BLaER1 treated with 17β-estradiol and CSF1 and Interleukin-3, amounts not matched to agents 10 nM and 100 nM (cell line): ENCODE results near the gene GRIK1.

Experiments
- H3K27ac ChIP-seq, 11 experiments: shearing (Covaris generic); formaldehyde crosslinking; 2 replicates each; pipeline ENCODE4 v1.8.1; 2022
- H3K27me3 ChIP-seq, 11 experiments: shearing (Covaris generic); formaldehyde crosslinking; 2 replicates each; pipeline ENCODE4 v1.8.1; 2022
- H3K36me3 ChIP-seq, 11 experiments: shearing (Covaris generic); formaldehyde crosslinking; 2 replicates each; pipeline ENCODE4 v1.8.1; 2022
- H3K4me1 ChIP-seq, 10 experiments: shearing (Covaris generic); formaldehyde crosslinking; 2 replicates each; pipeline ENCODE4 v1.8.1; 2022
- H3K4me2 ChIP-seq, 11 experiments: shearing (Covaris generic); formaldehyde crosslinking; 2 replicates each; pipeline ENCODE4 v1.8.1; 2022
- H3K4me3 ChIP-seq, 10 experiments: shearing (Covaris generic); formaldehyde crosslinking; 2 replicates each; pipeline ENCODE4 v1.8.1; 2022
- H3K9ac ChIP-seq, 11 experiments: shearing (Covaris generic); formaldehyde crosslinking; 2 replicates each; pipeline ENCODE4 v1.8.1; 2022
- H3K9me3 ChIP-seq, 11 experiments: shearing (Covaris generic); formaldehyde crosslinking; replicated peaks in 1 of 11; 2 replicates each; pipeline ENCODE4 v1.8.1; 2022
- H4K20me1 ChIP-seq, 11 experiments: shearing (Covaris generic); formaldehyde crosslinking; 2 replicates each; pipeline ENCODE4 v1.8.1; 2022
- Cebpa-rat ChIP-seq, 11 experiments: shearing (Covaris generic); IDR thresholded peaks; 2 replicates each; pipeline ENCODE4 v1.8.1; 2022

Gene GRIK1

DNA sequence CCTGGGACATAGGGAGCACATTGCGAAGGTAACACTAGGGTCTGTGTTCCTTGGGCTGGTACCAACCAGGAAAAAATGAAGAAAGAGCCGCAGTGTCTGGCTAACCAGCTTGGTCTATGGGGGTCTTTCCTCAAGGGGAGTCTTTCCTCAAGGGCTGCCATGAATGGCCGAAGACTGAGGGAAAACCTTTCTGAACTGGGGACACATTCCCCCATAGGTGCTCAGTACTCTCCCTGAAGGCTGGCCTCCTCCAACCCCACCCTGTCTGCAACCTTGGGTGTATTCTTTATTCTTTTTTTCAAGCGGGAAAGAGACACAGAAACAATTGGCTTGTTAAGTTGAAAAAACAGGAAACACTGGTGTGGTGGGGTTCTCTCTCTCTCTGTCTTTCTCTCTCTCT, 440.6 kb downstream of the GRIK1 start:
- Histone ChIP-seq H3K4me1 (no peaks in the 10 kb centered on the region), H3K36me3 (peaks cover 0 to 94% (median 8%) of the 10 kb centered on the region in 11 experiments; a peak in 9 of 22 replicates), H3K27ac (no peak overlapping the region), H4K20me1 (no peaks in the 10 kb centered on the region), H3K4me2 (no peak overlapping the region), H3K4me3 (no peak overlapping the region), H3K27me3 (no peaks in the 10 kb centered on the region), H3K9me3 (peaks cover 15 to 31% (median 19%) of the 10 kb centered on the region in 11 experiments; a peak in 20 of 22 replicates), H3K9ac (no peak overlapping the region)
- TF ChIP-seq Cebpa-rat (IDR thresholded peaks at IDR 0.05): no peak

DNA sequence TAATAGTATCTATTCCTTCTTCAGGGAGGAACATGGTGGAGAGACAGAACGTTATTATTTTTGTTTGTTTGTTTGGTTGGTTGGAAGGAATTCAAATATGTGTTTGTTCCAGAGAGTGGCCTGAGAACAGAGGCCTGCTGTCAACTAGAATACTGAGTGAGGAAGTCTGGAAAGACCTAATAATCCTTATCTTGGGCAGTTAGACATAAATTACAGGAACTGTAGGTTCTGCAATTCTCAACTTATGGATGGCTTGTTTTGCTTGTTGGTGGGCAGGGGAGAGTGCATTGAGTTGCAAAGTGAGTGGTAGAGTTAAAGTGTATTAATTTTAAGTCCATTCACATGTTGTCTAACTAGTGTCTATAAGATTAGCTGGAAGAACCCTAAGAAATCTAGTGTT, 443.5 kb downstream of the GRIK1 start:
- TF ChIP-seq Cebpa-rat (IDR thresholded peaks at IDR 0.05): no peak
- Histone ChIP-seq H3K36me3 (peaks cover 0 to 71% (median 7%) of the 10 kb centered on the region in 11 experiments; a peak in 9 of 22 replicates), H3K4me3 (no peak overlapping the region), H3K9ac (no peak overlapping the region), H3K9me3 (peaks cover 15 to 31% (median 19%) of the 10 kb centered on the region in 11 experiments; a peak in 20 of 22 replicates), H3K4me2 (no peak overlapping the region), H4K20me1 (no peaks in the 10 kb centered on the region), H3K27ac (no peak overlapping the region), H3K4me1 (peaks cover 0 to 5% (median 0%) of the 10 kb centered on the region in 10 experiments; a peak in 1 of 20 replicates), H3K27me3 (no peaks in the 10 kb centered on the region)

DNA sequence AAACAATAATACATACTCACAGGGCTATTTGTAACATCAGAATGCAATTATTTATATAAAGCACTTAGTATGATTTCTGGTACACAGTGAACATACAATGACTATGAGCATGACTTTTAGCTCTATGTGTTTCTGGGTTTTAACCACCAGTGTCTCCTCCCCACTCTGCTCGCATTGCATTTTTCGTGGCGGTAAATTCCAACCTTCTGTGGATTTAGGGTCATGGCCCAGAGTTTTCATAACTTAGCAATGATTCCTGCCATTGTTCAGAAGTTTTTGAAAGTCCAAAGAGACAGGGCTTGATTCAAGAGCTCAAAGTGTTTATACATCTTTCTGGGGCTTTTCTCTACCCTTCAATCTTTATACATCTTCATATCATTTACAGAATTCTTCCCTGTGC, 449.8 kb downstream of the GRIK1 start:
- Histone ChIP-seq H3K4me2 (no peak overlapping the region), H3K27ac (no peak overlapping the region), H3K4me3 (no peak overlapping the region), H3K4me1 (peaks cover 0 to 5% (median 0%) of the 10 kb centered on the region in 10 experiments; a peak in 1 of 20 replicates), H4K20me1 (no peaks in the 10 kb centered on the region), H3K9me3 (peaks cover 0 to 3% (median under 1%) of the 10 kb centered on the region in 11 experiments; a peak in 6 of 22 replicates), H3K27me3 (no peaks in the 10 kb centered on the region), H3K9ac (no peak overlapping the region), H3K36me3 (peaks cover 0 to 70% (median 0%) of the 10 kb centered on the region in 11 experiments; a peak in 5 of 22 replicates)
- no peak for TF ChIP-seq Cebpa-rat (IDR thresholded peaks at IDR 0.05)

DNA sequence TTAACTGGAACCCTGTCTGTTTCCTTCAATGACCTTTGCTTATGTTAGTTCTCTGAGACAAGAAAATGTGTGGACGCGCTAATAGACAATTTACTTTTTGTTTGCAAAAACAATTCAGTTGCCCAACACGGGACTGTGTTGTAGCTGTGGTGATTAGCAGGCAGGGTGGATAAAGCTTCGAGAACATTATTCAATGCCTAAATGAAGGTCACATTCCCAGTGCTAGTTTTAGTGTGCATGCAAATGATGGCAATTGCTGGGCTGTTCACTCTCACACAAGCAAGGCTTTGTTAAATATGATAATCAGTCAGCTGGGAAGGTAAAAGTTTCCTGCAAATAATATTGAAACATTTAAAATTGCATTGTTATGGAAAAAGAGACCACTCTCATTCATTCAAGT, 452.6 kb downstream of the GRIK1 start:
- H4K20me1 ChIP-seq: no peaks in the 10 kb centered on the region
- H3K4me1 ChIP-seq: peaks cover 0 to 7% (median 5%) of the 10 kb centered on the region in 10 experiments; a peak in 15 of 20 replicates
- H3K9ac ChIP-seq: no peak overlapping the region
- H3K4me2 ChIP-seq: no peak overlapping the region
- no peak overlapping the region for H3K4me3 ChIP-seq
- no peak for TF ChIP-seq Cebpa-rat (IDR thresholded peaks at IDR 0.05)
- H3K9me3 ChIP-seq: peaks cover 0 to 21% (median 12%) of the 10 kb centered on the region in 11 experiments; a peak in 11 of 22 replicates
- H3K36me3 ChIP-seq: peaks cover 0 to 87% (median 0%) of the 10 kb centered on the region in 11 experiments; a peak in 7 of 22 replicates
- no peak overlapping the region for H3K27ac ChIP-seq
- no peaks in the 10 kb centered on the region for H3K27me3 ChIP-seq
